Fibroblast of mammary gland (primary cell): ENCODE results near the gene PROX1.

Experiments
- DNase-seq: peaks from one replicate; pipeline ENCODE4 v3.0.0-alpha.2; 2010; ENCODE audit warnings: low read depth
- H3K4me3 ChIP-seq: 2 replicates; pipeline ENCODE4 v1.5.1; 2011; ENCODE audit warnings: low read depth, mild to moderate bottlenecking, low read length, moderate library complexity; ENCODE audit not compliant: control insufficient read depth
- CTCF ChIP-seq: conservative IDR thresholded peaks from 2 replicates; pipeline ENCODE4 v1.5.1; 2011; ENCODE audit warnings: low read depth, low read length, inconsistent platforms; ENCODE audit not compliant: control insufficient read depth, insufficient read depth

Gene PROX1

DNA sequence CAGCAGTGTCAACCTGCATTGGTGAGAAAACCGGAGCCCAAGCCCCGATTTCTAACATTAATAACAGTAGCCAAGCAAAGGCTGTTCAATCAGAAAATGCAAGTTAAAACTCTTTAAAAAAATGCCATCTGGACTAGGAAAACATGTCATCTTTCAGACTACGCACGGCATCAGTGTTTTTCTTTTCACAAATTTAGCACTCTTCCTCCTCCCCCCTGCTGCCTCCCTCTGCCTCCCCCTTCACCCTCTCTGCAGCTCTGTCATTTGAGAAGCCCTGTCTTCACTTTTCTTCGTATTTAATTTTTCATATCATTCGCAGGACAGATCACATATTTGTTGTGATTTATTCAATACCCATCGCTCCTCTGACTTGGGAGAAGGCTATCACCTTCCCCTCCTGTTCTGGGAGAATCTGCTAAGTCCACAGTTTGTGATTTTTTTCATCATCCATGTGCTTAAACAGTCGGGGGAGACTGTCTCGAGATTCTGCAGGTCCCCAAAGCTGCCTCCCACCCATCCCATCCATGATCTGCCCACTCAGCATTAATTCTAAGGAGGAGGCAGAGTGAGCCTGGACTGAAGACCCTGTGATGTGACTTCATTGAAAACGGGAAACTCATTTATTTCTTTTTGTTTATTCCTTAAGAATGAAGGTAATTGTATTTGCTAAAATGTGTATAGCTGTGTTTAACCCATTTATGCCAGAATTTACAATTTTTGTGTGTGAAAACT is 84.8 kb downstream of the PROX1 start:
- DNase-seq, result no peak
- no peak for TF ChIP-seq CTCF
- H3K4me3 ChIP-seq, result no peak overlapping the region

DNA sequence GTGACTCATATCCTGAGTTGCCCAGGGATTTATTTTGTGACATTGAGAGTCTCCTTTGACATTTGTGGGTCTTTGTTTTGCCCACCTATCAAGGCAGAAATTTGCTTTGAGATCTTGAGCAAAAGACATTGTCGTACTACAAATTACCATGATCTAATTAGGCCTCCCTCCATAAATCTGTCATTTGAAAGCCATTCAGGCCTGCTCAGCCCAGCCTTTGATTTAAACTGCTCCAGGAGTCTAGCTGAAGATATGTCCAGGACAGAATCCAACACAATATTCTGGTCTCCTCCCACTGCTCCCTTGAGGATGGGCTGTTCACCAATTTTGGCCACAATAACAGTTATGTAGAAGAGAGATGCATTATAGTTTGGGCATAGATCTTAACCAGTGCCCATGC is 86.7 kb downstream of the PROX1 start:
- TF ChIP-seq CTCF, result no peak
- no peak overlapping the region for H3K4me3 ChIP-seq
- no peak for DNase-seq

- no peak overlapping the region for H3K4me3 ChIP-seq
- no peak for DNase-seq
- TF ChIP-seq CTCF, result no peak
Observed at GRCh38 chr1:214075305-214075998, 87.7 kb downstream of the PROX1 start.

DNA sequence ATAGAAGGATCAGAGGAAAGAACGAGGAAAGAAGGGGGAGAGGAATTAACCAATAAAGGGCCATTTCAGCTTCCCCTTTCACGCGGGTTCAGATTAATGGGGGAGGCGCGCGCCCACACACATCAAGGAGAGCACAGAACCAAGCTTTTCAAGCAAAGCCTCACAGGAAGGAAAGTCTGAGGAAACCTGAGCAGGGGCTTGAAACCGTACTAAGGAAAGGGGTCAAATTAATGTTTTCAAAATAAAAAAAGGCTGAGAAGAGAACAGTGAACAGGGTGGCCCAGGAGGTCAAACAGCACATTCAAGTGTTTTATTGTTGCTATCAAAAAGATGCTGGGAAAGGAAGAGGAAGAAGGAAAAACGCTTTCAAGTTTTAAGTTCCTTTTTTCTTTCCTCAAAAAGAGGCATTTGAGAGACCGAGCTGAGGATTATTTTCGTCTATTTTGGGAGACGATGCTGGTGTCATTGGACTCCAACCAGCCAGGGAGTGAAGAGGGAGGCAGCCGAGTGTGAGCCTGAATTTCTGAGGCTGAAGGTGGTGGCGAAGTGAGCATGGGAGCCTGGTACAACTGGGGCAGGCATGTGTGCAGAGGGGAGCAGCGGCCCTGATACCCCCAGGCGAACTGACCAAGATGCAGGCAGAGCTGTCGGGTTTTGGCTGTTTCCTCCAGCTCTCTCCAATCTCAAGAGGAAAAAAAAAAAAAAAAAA is 88.4 kb downstream of the PROX1 start:
- no peak for TF ChIP-seq CTCF
- DNase-seq, result no peak
- no peak overlapping the region for H3K4me3 ChIP-seq

- DNase-seq, result no peak
- H3K4me3 ChIP-seq, result no peak overlapping the region
- TF ChIP-seq CTCF, result no peak
Observed at GRCh38 chr1:214076708-214077065, 88.9 kb downstream of the PROX1 start.

- H3K4me3 ChIP-seq, result no peak overlapping the region
- no peak for DNase-seq
- TF ChIP-seq CTCF, result no peak
Observed at GRCh38 chr1:214078950-214079349, 91.2 kb downstream of the PROX1 start.
